Brain microvascular endothelial cell (primary cell): ENCODE measurements around the gene CHKB.

Experiments used
- DNase-seq: peaks from one replicate; pipeline ENCODE4 v3.0.0-alpha.2; 2020
- H3K27ac ChIP-seq: fragments of 250-450 bp; sonication (Bioruptor Pico); 2 replicates; pipeline ENCODE4 v1.5.1; 2020; ENCODE audit warnings: mild to moderate bottlenecking, moderate library complexity
- H3K27me3 ChIP-seq: fragments of 250-450 bp; sonication (Bioruptor Pico); replicated peaks from 2 replicates; pipeline ENCODE4 v1.5.1; 2020; ENCODE audit warnings: mild to moderate bottlenecking
- H3K36me3 ChIP-seq: fragments of 250-450 bp; sonication (Bioruptor Pico); replicated peaks from 2 replicates; pipeline ENCODE4 v1.5.1; 2020; ENCODE audit warnings: mild to moderate bottlenecking
- H3K4me3 ChIP-seq: 2 replicates; pipeline ENCODE4 v1.5.1; 2011; ENCODE audit warnings: low read depth, mild to moderate bottlenecking, control low read depth, low read length, moderate library complexity
- CTCF ChIP-seq: IDR thresholded peaks from 2 replicates; pipeline ENCODE4 v1.5.1; 2011; ENCODE audit warnings: low read depth, mild to moderate bottlenecking, moderate library complexity, low read length, control low read depth, inconsistent platforms; ENCODE audit errors: missing control alignments
- in situ Hi-C: cut with HindIII; loops from 2 replicates; pipeline ENCODE4 v1.10.0; 2017; ENCODE audit warnings: low sequenced_read_pairs, low pct_ligation_motif_present

Gene CHKB

DNA sequence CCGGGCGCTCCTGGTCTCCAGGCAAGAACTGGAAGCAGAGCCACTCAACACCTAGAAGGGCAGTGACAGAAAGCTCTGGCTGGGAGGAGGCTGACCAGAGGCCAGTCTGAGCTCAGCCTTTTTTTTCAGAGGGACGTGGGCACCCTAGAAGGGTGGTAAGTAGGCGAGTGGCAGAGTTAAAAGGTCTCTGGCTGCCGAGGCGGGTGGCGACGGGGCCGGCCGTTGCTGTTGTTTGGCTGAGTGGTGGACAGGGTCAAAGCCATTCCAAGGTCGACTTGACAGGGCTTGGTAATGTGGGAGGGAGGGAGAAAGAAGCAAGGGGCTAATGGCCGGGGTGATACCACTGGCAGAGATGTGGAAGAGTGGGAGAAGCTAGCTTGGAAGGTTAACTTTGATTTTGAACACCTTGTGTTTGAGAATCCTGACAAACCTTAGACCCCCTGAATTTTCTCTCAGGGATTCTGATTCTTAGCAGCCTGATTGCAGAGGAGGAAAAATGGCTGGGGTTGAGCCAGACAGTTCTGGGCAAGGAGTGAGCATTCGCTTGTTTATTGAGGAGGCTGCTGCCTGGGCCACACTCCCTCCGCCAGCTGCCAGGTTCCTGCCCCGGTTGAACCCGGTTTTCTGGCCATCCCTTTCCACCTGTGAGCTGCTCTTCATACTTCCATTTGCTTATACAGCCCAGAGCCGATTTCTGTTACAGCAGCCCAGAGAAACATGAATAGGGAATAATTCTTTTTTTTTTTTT is 19.1 kb downstream of the CHKB start:
- in situ Hi-C loops: no loop called here
- TF ChIP-seq CTCF: no peak
- Histone ChIP-seq H3K27me3 (no peaks in the 10 kb centered on the region), H3K36me3 (no peaks in the 10 kb centered on the region), H3K27ac (no peak overlapping the region), H3K4me3 (peak overlapping the region; percentile 58)
- no peak for DNase-seq

- peak; percentile 84 for DNase-seq
- TF ChIP-seq CTCF: peak; percentile 80
- no peak within 1 kb of the TSS for H3K27ac ChIP-seq
- H3K4me3 ChIP-seq: peak within 1 kb of the TSS; percentile 58
- H3K36me3 ChIP-seq: no peaks in the 10 kb centered on the region
- in situ Hi-C loops: no loop called here
- no peaks in the 10 kb centered on the region for H3K27me3 ChIP-seq
Observed at GRCh38 chr22:50562523-50563412, 19.9 kb downstream of the CHKB start, which contains the start of gene SYCE3. TSS of gene SYCE3 (minus strand) at chr22:50562919. CDS start at chr22:50556405, 6,514 bp downstream.

- H3K4me3 ChIP-seq: no peak overlapping the region
- H3K27ac ChIP-seq: no peak overlapping the region
- in situ Hi-C loops: no loop called here
- H3K36me3 ChIP-seq: no peaks in the 10 kb centered on the region
- no peak for DNase-seq
- no peak for TF ChIP-seq CTCF
- H3K27me3 ChIP-seq: no peaks in the 10 kb centered on the region
Observed at GRCh38 chr22:50561401-50562358, 21.0 kb downstream of the CHKB start.

DNA sequence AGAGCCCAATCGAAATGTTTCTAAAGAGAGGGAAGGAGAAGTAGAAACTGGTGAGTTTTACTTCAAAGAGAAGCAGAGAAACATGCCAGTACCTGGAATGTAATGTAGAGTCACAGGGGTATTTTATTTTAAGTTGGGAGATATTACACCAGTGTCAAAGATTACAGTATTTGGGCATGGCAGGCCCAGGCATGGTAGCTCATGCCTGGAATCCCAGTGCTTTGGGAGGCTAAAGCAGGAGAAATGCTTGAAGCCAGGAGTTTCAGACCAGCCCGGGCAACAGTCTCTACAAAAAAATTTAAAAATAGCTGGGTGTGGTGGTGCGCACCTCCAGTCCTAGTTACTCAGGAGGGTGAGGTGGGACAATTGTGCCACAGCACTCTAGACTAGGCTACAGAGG is 22.6 kb downstream of the CHKB start:
- Histone ChIP-seq H3K27me3 (no peaks in the 10 kb centered on the region), H3K4me3 (no peak overlapping the region), H3K36me3 (no peaks in the 10 kb centered on the region), H3K27ac (no peak overlapping the region)
- no peak for DNase-seq
- no peak for TF ChIP-seq CTCF
- in situ Hi-C loops: no loop called here

DNA sequence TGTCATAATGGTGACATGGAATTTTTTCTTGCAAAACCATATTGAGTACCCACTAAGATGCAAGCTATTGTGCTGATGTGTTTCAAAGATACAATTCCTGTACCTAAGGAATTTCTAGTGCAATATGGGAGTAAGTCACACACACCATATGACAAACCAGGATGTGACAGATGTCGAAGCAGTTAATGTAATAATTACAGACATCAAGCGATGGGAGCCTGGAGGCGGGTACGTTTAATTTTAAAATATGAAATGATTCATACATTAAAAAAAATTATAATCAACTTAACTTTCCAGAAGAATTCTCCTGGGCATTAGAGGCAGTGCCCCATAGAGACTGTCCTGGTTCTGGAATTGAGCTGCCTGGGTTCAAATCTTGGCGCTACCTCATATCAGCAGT is 25.9 kb downstream of the CHKB start:
- TF ChIP-seq CTCF: no peak
- no peak overlapping the region for H3K27ac ChIP-seq
- H3K27me3 ChIP-seq: no peaks in the 10 kb centered on the region
- no peak for DNase-seq
- in situ Hi-C loops: no loop called here
- no peaks in the 10 kb centered on the region for H3K36me3 ChIP-seq
- no peak overlapping the region for H3K4me3 ChIP-seq
